GM23248 (cell line): Measurements from ENCODE around the gene FBLN5. TPM values are rescaled to one million over a fixed set of nuclear protein-coding genes. Genes with fewer than 3 reads are reported as not detected.

Experiments
- DNase-seq: peaks from one replicate; pipeline ENCODE4 v3.0.0-alpha.2; 2015
- H2AFZ ChIP-seq: fragments of 200-600 bp; sonication (generic); 2 replicates; pipeline ENCODE4 v1.6.1; 2016; ENCODE audit warnings: antibody characterized with exemption
- H3F3A ChIP-seq: fragments of 200-600 bp; sonication (generic); 2 replicates; pipeline ENCODE4 v1.6.1; 2016; ENCODE audit warnings: mild to moderate bottlenecking, antibody characterized with exemption, mixed run types; ENCODE audit not compliant: insufficient read depth
- H3K27ac ChIP-seq: fragments of 200-600 bp; sonication (generic); 2 replicates; pipeline ENCODE4 v1.5.1; 2016; ENCODE audit warnings: mild to moderate bottlenecking
- H3K27me3 ChIP-seq: fragments of 200-600 bp; sonication (generic); replicated peaks from 2 replicates; pipeline ENCODE4 v1.6.1; 2016; ENCODE audit warnings: mild to moderate bottlenecking; ENCODE audit not compliant: insufficient read depth
- H3K36me3 ChIP-seq: fragments of 200-600 bp; sonication (generic); 2 replicates; pipeline ENCODE4 v1.6.1; 2016; ENCODE audit warnings: low read depth, mild to moderate bottlenecking
- H3K4me1 ChIP-seq: fragments of 200-600 bp; sonication (generic); 2 replicates; pipeline ENCODE4 v1.6.1; 2016; ENCODE audit warnings: mild to moderate bottlenecking; ENCODE audit not compliant: insufficient read depth
- H3K4me2 ChIP-seq: fragments of 200-600 bp; sonication (generic); one replicate; pipeline ENCODE4 v1.6.1; 2016; ENCODE audit warnings: mild to moderate bottlenecking; ENCODE audit not compliant: unreplicated experiment
- H3K4me3 ChIP-seq: fragments of 200-600 bp; sonication (generic); 2 replicates; pipeline ENCODE4 v1.5.1; 2016; ENCODE audit warnings: mild to moderate bottlenecking
- H3K79me2 ChIP-seq: fragments of 200-600 bp; sonication (generic); 2 replicates; pipeline ENCODE4 v1.6.1; 2016; ENCODE audit warnings: mild to moderate bottlenecking; ENCODE audit not compliant: insufficient read depth
- H3K9ac ChIP-seq: fragments of 200-600 bp; sonication (generic); 2 replicates; pipeline ENCODE4 v1.6.1; 2016; ENCODE audit warnings: mild to moderate bottlenecking
- H3K9me2 ChIP-seq: fragments of 200-600 bp; sonication (generic); 2 replicates; pipeline ENCODE4 v1.6.1; 2016; ENCODE audit warnings: mixed run types, mild to moderate bottlenecking, moderate library complexity; ENCODE audit not compliant: insufficient read depth
- H3K9me3 ChIP-seq: fragments of 200-600 bp; sonication (generic); one replicate; pipeline ENCODE4 v1.6.1; 2017; ENCODE audit warnings: low read depth
- H4K20me1 ChIP-seq: fragments of 200-600 bp; sonication (generic); 2 replicates; pipeline ENCODE4 v1.6.0; 2016; ENCODE audit not compliant: insufficient read depth
- EZH2 ChIP-seq: fragments of 200-600 bp; sonication (generic); IDR thresholded peaks from 2 replicates; pipeline ENCODE4 v1.6.1; 2018; ENCODE audit warnings: antibody characterized with exemption, mild to moderate bottlenecking; ENCODE audit not compliant: insufficient read depth, poor library complexity, severe bottlenecking
- EZH2phosphoT487 ChIP-seq: fragments of 200-600 bp; sonication (generic); IDR thresholded peaks from 2 replicates; pipeline ENCODE4 v1.6.1; 2018; ENCODE audit warnings: antibody characterized with exemption, moderate library complexity, mild to moderate bottlenecking, low read depth; ENCODE audit not compliant: insufficient read depth
- WGBS, 2 experiments: methylation state at CpG; one replicate each; pipeline ENCODE4 v1.1.6; 2015 to 2017; ENCODE audit warnings: low lambda C conversion rate in 2 of 2, low coverage in 1 of 2; ENCODE audit errors: missing lambda C conversion rate in 2 of 2; 5-methylcytosine and 5-hydroxymethylcytosine counted together
- in situ Hi-C: fragments of 300-500 bp; cut with MboI; formaldehyde crosslinking; loops from 2 replicates; pipeline ENCODE4 v1.15.0; 2020
- polyA plus RNA-seq: library from polyadenylated mRNA; unstranded; fragments of >200 nt; fragmentation: Nextera tagmentation; extraction: Ambion mirVana; gene quantifications from 2 replicates; pipeline ENCODE4 v1.2.1, GENCODE V29; 2016
- total RNA-seq: library from RNA; depleted of rRNA; stranded (reverse); fragments of >200 nt; shearing (Covaris generic); gene quantifications from 2 replicates; pipeline ENCODE4 v1.2.3, GENCODE V29; 2014

Gene FBLN5
- total and polyA plus RNA-seq, 2 experiments from 2014 or later = 234 to 756 TPM

DNA sequence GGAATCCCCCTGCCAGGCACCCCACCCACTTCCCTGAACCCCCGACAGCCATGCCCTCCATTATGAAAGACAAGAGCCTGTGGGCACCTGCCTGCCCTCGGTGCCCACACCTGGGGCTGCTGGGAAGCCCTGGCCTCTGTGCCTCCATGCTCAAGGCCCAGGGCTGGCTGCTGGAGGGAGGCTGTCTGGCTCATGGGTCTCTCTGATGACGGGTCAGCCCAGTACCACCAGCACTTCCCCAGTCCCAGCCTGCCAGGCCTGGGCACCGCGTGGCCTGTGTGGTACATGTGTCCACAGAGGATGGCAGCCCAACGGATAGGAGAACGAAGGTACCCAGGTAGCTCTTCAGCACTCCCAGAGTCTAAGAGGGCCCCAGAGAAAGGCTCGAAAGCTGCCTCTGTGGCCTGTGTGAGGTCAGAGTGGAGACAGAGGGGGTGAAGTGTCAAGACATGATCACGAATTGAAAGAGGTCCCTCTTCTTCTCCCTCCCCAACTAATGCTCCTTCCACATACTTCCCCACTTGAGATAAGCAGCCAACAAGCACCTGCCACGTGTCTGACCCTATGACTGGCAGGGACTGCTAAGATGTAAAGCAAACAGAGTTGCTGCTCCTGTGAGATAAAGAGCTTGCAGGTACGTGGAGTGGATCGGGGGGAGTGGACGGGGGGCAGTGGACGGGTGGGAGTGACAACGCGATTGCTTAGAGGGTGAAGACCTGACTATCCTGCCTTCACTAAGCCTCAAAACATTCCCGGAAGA, 21.2 kb downstream of the FBLN5 start:
- in situ Hi-C loops = no loop called here
- Histone ChIP-seq H3F3A (peaks cover 23% of the 10 kb centered on the region), H4K20me1 (no peaks in the 10 kb centered on the region), H3K4me3 (no peak overlapping the region), H3K4me1 (peaks cover 35% of the 10 kb centered on the region), H2AFZ (no peak overlapping the region), H3K27ac (no peak overlapping the region), H3K9ac (no peak overlapping the region), H3K9me2 (no peaks in the 10 kb centered on the region), H3K27me3 (no peaks in the 10 kb centered on the region), H3K4me2 (no peak overlapping the region), H3K36me3 (peaks cover 6% of the 10 kb centered on the region; the same call in 1 of the 2 replicates), H3K79me2 (peaks cover 89% of the 10 kb centered on the region), H3K9me3 (no peaks in the 10 kb centered on the region)
- WGBS, 2 experiments = 86 to 92% methylated on average over 17 of the region's 17 CpGs
- TF ChIP-seq EZH2 (no peak), EZH2phosphoT487 (no peak)
- no peak for DNase-seq

DNA sequence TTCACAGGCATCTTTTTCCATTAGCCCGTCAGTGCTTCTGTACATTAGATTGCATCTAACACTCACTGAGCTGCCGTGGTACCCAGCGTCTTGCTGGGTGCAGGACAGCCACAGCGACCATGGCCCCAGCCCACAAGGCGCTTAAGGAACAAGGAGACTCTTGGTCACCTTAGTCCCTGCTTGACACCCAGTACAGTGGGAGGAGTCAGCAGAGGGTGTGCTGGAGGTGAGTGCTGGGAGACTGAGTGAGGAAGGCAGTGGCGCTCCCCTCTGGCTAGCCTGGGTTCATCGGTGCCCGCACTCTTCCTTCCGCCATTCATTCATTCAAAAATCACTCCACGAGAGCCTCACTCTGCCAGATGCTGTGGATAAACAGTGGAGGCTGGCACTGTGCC, 21.8 kb downstream of the FBLN5 start:
- Histone ChIP-seq H3K9me2 (no peaks in the 10 kb centered on the region), H3K79me2 (peaks cover 83% of the 10 kb centered on the region), H3K27ac (no peak overlapping the region), H3K4me2 (no peak overlapping the region), H3K4me3 (no peak overlapping the region), H3K27me3 (no peaks in the 10 kb centered on the region), H3K4me1 (peaks cover 35% of the 10 kb centered on the region), H4K20me1 (no peaks in the 10 kb centered on the region), H3K36me3 (peaks cover under 1% of the 10 kb centered on the region; the same call in 1 of the 2 replicates), H3F3A (peaks cover 23% of the 10 kb centered on the region), H3K9ac (no peak overlapping the region), H3K9me3 (no peaks in the 10 kb centered on the region), H2AFZ (no peak overlapping the region)
- in situ Hi-C loops = no loop called here
- 89 to 97% methylated on average over 10 of the region's 10 CpGs for WGBS, 2 experiments
- no peak for TF ChIP-seq EZH2phosphoT487
- TF ChIP-seq EZH2 = no peak
- no peak for DNase-seq

DNA sequence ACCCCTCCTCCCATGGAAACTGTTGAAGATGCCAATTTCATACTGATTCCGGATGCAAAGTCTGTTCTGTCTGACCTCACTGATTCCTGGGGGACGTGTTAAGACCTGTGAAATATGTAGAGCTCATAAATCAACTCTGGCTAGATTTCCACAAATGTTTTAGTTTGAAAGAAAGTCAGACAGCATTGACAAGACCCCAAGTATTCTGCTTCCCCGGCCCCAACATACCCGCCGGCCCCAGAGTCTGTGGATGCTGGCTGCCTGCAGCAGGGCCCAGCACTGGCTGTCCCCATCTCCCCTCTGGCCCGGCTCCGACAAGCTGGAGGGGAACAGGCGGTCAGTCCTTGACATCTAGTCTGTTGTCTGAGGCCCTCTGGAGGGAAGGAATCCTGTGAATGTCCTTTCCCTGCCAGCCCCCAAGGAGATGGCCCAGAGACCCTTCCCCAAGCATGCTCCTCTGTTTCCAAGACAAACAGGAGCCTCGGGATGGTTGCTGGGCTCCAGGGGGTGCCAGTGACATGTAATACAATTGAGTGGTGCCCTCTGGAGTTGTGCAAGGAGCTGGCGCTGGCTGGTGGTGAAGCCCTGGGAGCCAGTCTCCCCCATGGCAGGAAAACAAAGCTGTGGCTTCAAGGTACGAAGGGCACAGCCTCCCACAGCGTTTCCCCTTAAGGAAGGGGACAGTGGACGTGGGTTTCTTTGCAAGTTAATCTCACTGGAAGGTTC, 22.3 kb downstream of the FBLN5 start:
- Histone ChIP-seq H3K9me2 (no peaks in the 10 kb centered on the region), H3K36me3 (no peaks in the 10 kb centered on the region; the same call in 1 of the 2 replicates), H3F3A (peaks cover 23% of the 10 kb centered on the region), H3K27me3 (no peaks in the 10 kb centered on the region), H3K4me2 (no peak overlapping the region), H3K9ac (no peak overlapping the region), H3K79me2 (peaks cover 78% of the 10 kb centered on the region), H4K20me1 (no peaks in the 10 kb centered on the region), H3K27ac (no peak overlapping the region), H3K4me1 (peaks cover 40% of the 10 kb centered on the region), H3K4me3 (no peak overlapping the region), H3K9me3 (no peaks in the 10 kb centered on the region), H2AFZ (no peak overlapping the region)
- WGBS, 2 experiments = 54 to 56% methylated on average over 13 of the region's 13 CpGs
- in situ Hi-C loops = no loop called here
- no peak for DNase-seq
- TF ChIP-seq EZH2 (no peak), EZH2phosphoT487 (no peak)

DNA sequence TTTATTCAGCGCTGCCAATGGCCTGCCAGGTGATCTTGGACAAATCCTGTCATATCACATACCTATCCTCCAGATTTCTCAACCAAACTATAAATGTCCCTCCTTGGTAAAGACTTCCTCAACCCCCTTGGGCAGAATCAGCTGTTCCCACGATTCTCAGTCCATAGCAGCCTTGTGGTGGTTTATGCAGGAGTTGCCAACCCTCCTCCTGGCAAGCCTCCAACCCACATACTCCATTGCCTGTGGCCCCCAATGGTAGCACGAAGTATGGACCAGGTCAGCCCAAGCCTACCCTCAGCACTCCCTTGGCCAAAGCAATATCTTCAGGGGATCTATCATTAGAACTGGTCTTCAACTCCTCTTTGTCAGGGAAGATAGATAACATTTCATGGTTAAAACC, 27.0 kb downstream of the FBLN5 start:
- no peak overlapping the region for H3K4me3 ChIP-seq
- peaks cover 34% of the 10 kb centered on the region for H3K4me1 ChIP-seq
- H3K79me2 ChIP-seq = peaks cover 67% of the 10 kb centered on the region
- peaks cover 8% of the 10 kb centered on the region; the same call in 1 of the 2 replicates for H3K36me3 ChIP-seq
- no peaks in the 10 kb centered on the region for H3K9me2 ChIP-seq
- H2AFZ ChIP-seq = no peak overlapping the region
- H4K20me1 ChIP-seq = no peaks in the 10 kb centered on the region
- H3K27ac ChIP-seq = peak overlapping the region; percentile 74; the same call in 1 of the 2 replicates
- H3F3A ChIP-seq = no peaks in the 10 kb centered on the region; the same call in 1 of the 2 replicates
- no peaks in the 10 kb centered on the region for H3K27me3 ChIP-seq
- TF ChIP-seq EZH2 (no peak), EZH2phosphoT487 (no peak)
- in situ Hi-C loops = no loop called here
- H3K4me2 ChIP-seq = no peak overlapping the region
- 71% methylated on average over 3 of the region's 3 CpGs for WGBS, 2 experiments
- DNase-seq = no peak
- H3K9ac ChIP-seq = no peak overlapping the region
- no peaks in the 10 kb centered on the region for H3K9me3 ChIP-seq
